Vagina (tissue), 2 donors: ENCODE measurements around the gene CALHM4.

Experiments used
- CTCF ChIP-seq, 3 experiments: fragments of 450-650 bp in 2 of 3; fragments of 200-600 bp in 1 of 3; sonication (generic) in 1 of 3; IDR thresholded peaks; one replicate each; pipeline ENCODE4 v1.5.1; 2017 to 2019; ENCODE audit warnings: antibody characterized with exemption in 3 of 3, mild to moderate bottlenecking in 2 of 3, moderate library complexity in 2 of 3
- POLR2A ChIP-seq, 2 donors: fragments of 450-650 bp; IDR thresholded peaks; one replicate each; pipeline ENCODE4 v1.6.1; 2017; ENCODE audit warnings: antibody characterized with exemption in 2 of 2, mild to moderate bottlenecking in 2 of 2, moderate library complexity in 2 of 2
- POLR2AphosphoS5 ChIP-seq, 2 donors: sonication (generic); formaldehyde crosslinking; IDR thresholded peaks; one replicate each; pipeline ENCODE4 v1.9.0; 2017; ENCODE audit warnings: antibody characterized with exemption in 2 of 2, mild to moderate bottlenecking in 2 of 2, low read depth in 1 of 2; ENCODE audit not compliant: insufficient read depth in 1 of 2

GRCh38 chr6:116531675-116532570, 21.6 kb upstream of the CALHM4 start:
- TF ChIP-seq CTCF (IDR thresholded peaks at IDR 0.05) (peak; percentile 35 to 80 (median 71)), POLR2A (IDR thresholded peaks at IDR 0.05) (no peak), POLR2AphosphoS5 (IDR thresholded peaks at IDR 0.05; ENCODE audit: insufficient read depth in 1 of 2, low read depth in 1 of 2) (no peak)
